Sigmoid colon (tissue), 7 donors: ENCODE data around the gene AK8. TPM values are rescaled to one million over a fixed set of nuclear protein-coding genes. Genes with fewer than 3 reads are reported as not detected.

Experiments used
- DNase-seq: peaks from one replicate; pipeline ENCODE4 v3.0.0-alpha.2; 2019
- H3K27ac ChIP-seq, 4 donors: fragments of 200-600 bp; sonication (generic); one replicate each; pipeline ENCODE4 v1.5.1; 2016 to 2019; ENCODE audit warnings: mild to moderate bottlenecking in 1 of 4
- H3K27me3 ChIP-seq, 3 donors: fragments of 200-600 bp; sonication (generic); one replicate each; pipeline ENCODE4 v1.5.1; 2019; ENCODE audit warnings: mild to moderate bottlenecking in 1 of 3
- H3K36me3 ChIP-seq, 4 donors: fragments of 200-600 bp; sonication (generic); one replicate each; pipeline ENCODE4 v1.5.1; 2016 to 2019
- H3K4me1 ChIP-seq, 4 donors: fragments of 200-600 bp; sonication (generic); one replicate each; pipeline ENCODE4 v1.5.1; 2017 to 2019
- H3K4me3 ChIP-seq, 4 donors: fragments of 200-600 bp; sonication (generic); one replicate each; pipeline ENCODE4 v1.5.1; 2017 to 2019; ENCODE audit warnings: mild to moderate bottlenecking in 2 of 4, moderate library complexity in 1 of 4
- H3K9me3 ChIP-seq, 4 donors: fragments of 200-600 bp in 3 of 4; sonication (generic) in 3 of 4; one replicate each; pipeline versions ENCODE4 v1.5.1 to v1.6.1; 2013 to 2019
- CTCF ChIP-seq, 4 experiments: fragments of 450-650 bp in 3 of 4; fragments of 200-600 bp in 1 of 4; IDR thresholded peaks; one replicate each; pipeline ENCODE4 v1.5.1; 2016 to 2019; ENCODE audit warnings: antibody characterized with exemption in 4 of 4, mild to moderate bottlenecking in 3 of 4, moderate library complexity in 2 of 4
- EP300 ChIP-seq, 4 donors: sonication (generic); formaldehyde crosslinking; IDR thresholded peaks; one replicate each; pipeline ENCODE4 v1.6.1; 2017; ENCODE audit warnings: antibody characterized with exemption in 4 of 4
- POLR2A ChIP-seq, 2 donors: fragments of 450-650 bp; IDR thresholded peaks; one replicate each; pipeline ENCODE4 v1.6.1; 2016; ENCODE audit warnings: antibody characterized with exemption in 2 of 2, mild to moderate bottlenecking in 2 of 2, moderate library complexity in 2 of 2
- POLR2AphosphoS5 ChIP-seq, 4 donors: sonication (generic); formaldehyde crosslinking; IDR thresholded peaks; one replicate each; pipeline ENCODE4 v1.6.1; 2017; ENCODE audit warnings: antibody characterized with exemption in 4 of 4
- WGBS, 2 donors: extraction: QIAGEN DNeasy Blood & Tissue Kit; methylation state at CpG; one replicate each; pipeline ENCODE4 v1.1.7; 2013; 5-methylcytosine and 5-hydroxymethylcytosine counted together
- intact Hi-C: fragments of 100-400 bp; cut with DNase I; formaldehyde crosslinking; loops from one replicate; pipeline ENCODE4 v1.15.1; 2023
- polyA plus RNA-seq, 3 donors: library from polyadenylated mRNA; stranded (reverse); fragments of 200-250 nt; gene quantifications; one replicate each; pipeline ENCODE4 v1.2.3, GENCODE V29; 2013
- total RNA-seq, 4 donors: library from RNA; depleted of rRNA; stranded (reverse); fragments of >200 nt; gene quantifications; one replicate each; pipeline ENCODE4 v1.1.0, GENCODE V29; 2016
- donor health status: healthy with polysubstance abuse.
- donor health status: Bipolar disorder and iron deficiency.
- donor health status: healthy.

AK8 gene, protein sequence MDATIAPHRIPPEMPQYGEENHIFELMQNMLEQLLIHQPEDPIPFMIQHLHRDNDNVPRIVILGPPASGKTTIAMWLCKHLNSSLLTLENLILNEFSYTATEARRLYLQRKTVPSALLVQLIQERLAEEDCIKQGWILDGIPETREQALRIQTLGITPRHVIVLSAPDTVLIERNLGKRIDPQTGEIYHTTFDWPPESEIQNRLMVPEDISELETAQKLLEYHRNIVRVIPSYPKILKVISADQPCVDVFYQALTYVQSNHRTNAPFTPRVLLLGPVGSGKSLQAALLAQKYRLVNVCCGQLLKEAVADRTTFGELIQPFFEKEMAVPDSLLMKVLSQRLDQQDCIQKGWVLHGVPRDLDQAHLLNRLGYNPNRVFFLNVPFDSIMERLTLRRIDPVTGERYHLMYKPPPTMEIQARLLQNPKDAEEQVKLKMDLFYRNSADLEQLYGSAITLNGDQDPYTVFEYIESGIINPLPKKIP
- 1 to 10 TPM in 1 of 4 donors, under 1 TPM in 2, not detected in 1; 0.36 to 1.2 (median 0.81) TPM for total RNA-seq
- polyA plus RNA-seq = under 1 TPM in 1 of 3 donors, not detected in 2; 0.25 TPM

DNA sequence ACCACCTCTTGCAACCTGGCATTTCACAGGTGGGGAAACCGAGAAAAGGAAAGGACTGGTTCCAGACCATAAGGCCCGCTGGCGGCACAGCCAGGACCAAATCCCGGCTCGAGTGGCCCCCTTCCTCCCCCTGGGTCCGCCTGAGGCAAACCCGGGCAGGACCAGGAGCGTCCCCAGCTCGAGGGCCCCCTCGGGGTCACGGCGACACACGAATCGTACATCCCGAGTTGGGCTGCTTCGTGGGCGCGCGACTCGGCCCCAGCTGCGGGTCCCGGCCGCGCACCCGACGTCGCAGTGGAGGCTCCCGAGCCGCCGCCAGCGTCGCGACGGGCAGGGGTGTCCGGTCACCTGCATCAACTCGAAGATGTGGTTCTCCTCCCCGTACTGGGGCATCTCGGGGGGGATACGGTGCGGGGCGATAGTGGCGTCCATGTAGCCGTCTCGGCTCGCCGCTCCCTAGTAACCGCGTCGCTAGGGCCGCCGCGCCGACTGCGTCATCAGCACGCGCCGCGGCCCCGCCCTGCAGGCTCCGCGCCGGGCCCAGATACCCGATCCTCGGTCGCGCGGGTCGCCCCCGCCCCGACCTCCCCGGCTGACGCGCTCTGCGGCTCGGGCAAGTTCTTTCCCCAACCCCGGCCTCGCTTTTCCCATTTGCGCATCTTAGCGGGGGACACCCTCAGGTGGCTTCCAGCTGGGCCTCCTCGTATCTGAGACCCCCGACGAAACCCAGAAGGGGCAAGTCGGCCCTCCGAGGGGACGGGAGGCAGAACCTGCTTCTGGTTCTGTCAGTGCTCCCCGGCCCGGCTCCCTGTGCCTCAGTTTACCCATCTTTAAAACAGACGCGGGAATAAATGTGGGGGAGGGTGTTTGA is at the start of gene AK8:
TSS of gene AK8 (minus strand) at position 461 of the 871 bp plus-strand sequence. CDS start at position 432, 29 bp downstream.
- WGBS, 2 donors = 1% methylated on average over 89 of the region's 89 CpGs
- TF ChIP-seq CTCF (IDR thresholded peaks at IDR 0.05) (no peak), EP300 (IDR thresholded peaks at IDR 0.05) (no peak), POLR2A (IDR thresholded peaks at IDR 0.05) (peak in 1 of 2 donors; percentile 26), POLR2AphosphoS5 (IDR thresholded peaks at IDR 0.05) (peak; percentile 24 to 87 (median 62))
- peak; percentile 86 for DNase-seq
- no peaks in the 10 kb centered on the region for H3K36me3 ChIP-seq
- intact Hi-C loops = loop anchor here (1.0 to 5.0 kb wide), 3 partner anchors 21 to 64 kb away; partner anchors contain the start of gene TSC1
- H3K4me1 ChIP-seq = peaks cover 0 to 12% (median 2%) of the 10 kb centered on the region in 4 donors
- H3K27me3 ChIP-seq = no peaks in the 10 kb centered on the region
- no peaks in the 10 kb centered on the region for H3K9me3 ChIP-seq
- peak within 1 kb of the TSS; percentile 80 to 90 (median 88) for H3K27ac ChIP-seq
- H3K4me3 ChIP-seq = peak within 1 kb of the TSS; percentile 78 to 85 (median 82)

GRCh38 chr9:132927704-132928103 is 49.6 kb upstream of the AK8 start:
- TF ChIP-seq CTCF (IDR thresholded peaks at IDR 0.05) (no peak), POLR2A (IDR thresholded peaks at IDR 0.05) (no peak), EP300 (IDR thresholded peaks at IDR 0.05) (no peak), POLR2AphosphoS5 (IDR thresholded peaks at IDR 0.05) (no peak)
- no peaks in the 10 kb centered on the region for H3K9me3 ChIP-seq
- peaks cover 0 to 9% (median 6%) of the 10 kb centered on the region in 4 donors for H3K4me1 ChIP-seq
- no peak for DNase-seq
- WGBS, 2 donors = 12 to 75% methylated on average over 7 of the region's 7 CpGs
- no peak overlapping the region for H3K4me3 ChIP-seq
- peaks cover 4 to 71% (median 44%) of the 10 kb centered on the region in 4 donors for H3K36me3 ChIP-seq
- intact Hi-C loops = no loop called here
- no peak overlapping the region for H3K27ac ChIP-seq
- H3K27me3 ChIP-seq = no peaks in the 10 kb centered on the region

GRCh38 chr9:132923346-132923902 is 45.3 kb upstream of the AK8 start:
- Histone ChIP-seq H3K4me3 (no peak overlapping the region), H3K27me3 (no peaks in the 10 kb centered on the region), H3K9me3 (no peaks in the 10 kb centered on the region), H3K36me3 (peaks cover 12 to 100% (median 69%) of the 10 kb centered on the region in 4 donors), H3K27ac (no peak overlapping the region), H3K4me1 (no peaks in the 10 kb centered on the region)
- intact Hi-C loops = no loop called here
- 86 to 88% methylated on average over 9 of the region's 9 CpGs for WGBS, 2 donors
- no peak for DNase-seq
- TF ChIP-seq EP300 (IDR thresholded peaks at IDR 0.05) (no peak), CTCF (IDR thresholded peaks at IDR 0.05) (no peak), POLR2AphosphoS5 (IDR thresholded peaks at IDR 0.05) (no peak), POLR2A (IDR thresholded peaks at IDR 0.05) (no peak)

DNA sequence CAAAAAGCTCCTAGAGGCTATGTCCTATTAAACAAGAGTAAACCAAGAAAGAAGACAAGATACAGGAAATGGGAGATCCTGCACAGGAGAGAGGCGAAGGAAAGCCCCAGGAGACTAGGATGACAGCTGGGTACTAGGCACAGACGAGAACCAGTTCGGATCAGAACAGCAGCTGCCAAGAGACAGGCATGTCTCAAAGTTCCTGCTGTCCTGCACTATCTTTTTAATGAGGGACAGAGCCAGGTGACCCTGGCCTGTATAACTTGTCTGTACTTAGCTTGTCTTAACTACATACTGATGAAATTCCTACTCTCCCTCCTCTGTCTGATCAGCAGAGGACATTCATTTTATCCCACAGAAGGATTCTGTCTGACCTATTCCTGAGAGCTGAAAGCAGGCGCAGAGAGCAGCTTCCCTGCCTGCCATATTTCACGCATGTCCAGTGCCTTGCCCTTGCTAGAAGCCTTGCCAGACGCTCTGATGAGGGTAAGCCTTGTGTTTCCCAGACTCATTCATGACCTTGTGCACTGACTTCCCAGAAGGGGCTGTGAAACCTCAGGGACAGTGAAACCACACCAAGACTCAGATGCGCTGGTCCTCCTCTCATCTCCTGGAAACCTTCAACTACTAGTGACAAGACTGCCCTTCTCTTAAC is 41.7 kb upstream of the AK8 start:
- no peak overlapping the region for H3K27ac ChIP-seq
- H3K4me1 ChIP-seq = no peaks in the 10 kb centered on the region
- WGBS, 2 donors = 95% methylated on average over 7 of the region's 7 CpGs
- H3K27me3 ChIP-seq = no peaks in the 10 kb centered on the region
- H3K36me3 ChIP-seq = peaks cover 13 to 100% (median 64%) of the 10 kb centered on the region in 4 donors
- no peak overlapping the region for H3K4me3 ChIP-seq
- no peak for DNase-seq
- TF ChIP-seq POLR2AphosphoS5 (IDR thresholded peaks at IDR 0.05) (no peak), EP300 (IDR thresholded peaks at IDR 0.05) (no peak), POLR2A (IDR thresholded peaks at IDR 0.05) (no peak), CTCF (IDR thresholded peaks at IDR 0.05) (no peak)
- H3K9me3 ChIP-seq = no peaks in the 10 kb centered on the region
- intact Hi-C loops = no loop called here
